NCI-H82 treated with DMSO at 0.1 percent for 48 hours (cell line): Measurements from ENCODE around the gene STK4.

Experiments used
- DNase-seq: peaks from one replicate; lab custom pipeline; 2025; ENCODE audit not compliant: unreplicated experiment; lab: John Stamatoyannopoulos, UW

STK4 gene

GRCh38 chr20:44952731-44953130, 13.6 kb upstream of the STK4 start:
- no peak for DNase-seq

GRCh38 chr20:44954211-44954610, 12.1 kb upstream of the STK4 start:
- no peak for DNase-seq

GRCh38 chr20:44955270-44955669, 11.0 kb upstream of the STK4 start:
- no peak for DNase-seq

GRCh38 chr20:44956410-44956809, 9.9 kb upstream of the STK4 start:
- DNase-seq, result no peak

- DNase-seq, result no peak
These were observed 8.0 kb upstream of the STK4 start for GRCh38 chr20:44958276-44958675.

GRCh38 chr20:44959082-44959637, 7.2 kb upstream of the STK4 start:
- no peak for DNase-seq

- DNase-seq, result no peak
These were observed 6.6 kb upstream of the STK4 start for GRCh38 chr20:44959638-44960102.

- DNase-seq, result peak; percentile 99
These were observed 6.0 kb upstream of the STK4 start, which contains the start of gene TOMM34 for GRCh38 chr20:44960103-44960852. TSS of gene TOMM34 (minus strand) at chr20:44960397. CDS start at chr20:44960333, 64 bp downstream.

- DNase-seq, result peak; percentile 65
These were observed 5.1 kb upstream of the STK4 start for GRCh38 chr20:44961011-44961869.

GRCh38 chr20:44961870-44962267, 4.4 kb upstream of the STK4 start:
- DNase-seq, result peak; percentile 89

- DNase-seq, result no peak
These were observed 3.8 kb upstream of the STK4 start for GRCh38 chr20:44962483-44962882.

GRCh38 chr20:44963325-44964215, 2.7 kb upstream of the STK4 start:
- DNase-seq, result no peak

GRCh38 chr20:44965651-44966029, 672 bp upstream of the STK4 start:
- DNase-seq, result no peak

GRCh38 chr20:44967207-44967807, 995 bp downstream of the STK4 start:
- DNase-seq, result no peak

GRCh38 chr20:44969300-44969894, 3.1 kb downstream of the STK4 start:
- DNase-seq, result no peak

- no peak for DNase-seq
These were observed 4.0 kb downstream of the STK4 start for GRCh38 chr20:44970243-44970757.

- no peak for DNase-seq
These were observed 6.7 kb downstream of the STK4 start for GRCh38 chr20:44973053-44973452.

- DNase-seq, result peak; percentile 8
These were observed 10.4 kb downstream of the STK4 start for GRCh38 chr20:44976698-44977097.

- DNase-seq, result no peak
These were observed 12.8 kb downstream of the STK4 start for GRCh38 chr20:44979090-44979621.
